ENCODE data around the gene CHORDC1. TPM values are rescaled to one million over a fixed set of nuclear protein-coding genes. Genes with fewer than 3 reads are reported as not detected.

CHORDC1 gene
- total RNA-seq, 1 experiment from 2014 or later, result 95.6 TPM

DNA sequence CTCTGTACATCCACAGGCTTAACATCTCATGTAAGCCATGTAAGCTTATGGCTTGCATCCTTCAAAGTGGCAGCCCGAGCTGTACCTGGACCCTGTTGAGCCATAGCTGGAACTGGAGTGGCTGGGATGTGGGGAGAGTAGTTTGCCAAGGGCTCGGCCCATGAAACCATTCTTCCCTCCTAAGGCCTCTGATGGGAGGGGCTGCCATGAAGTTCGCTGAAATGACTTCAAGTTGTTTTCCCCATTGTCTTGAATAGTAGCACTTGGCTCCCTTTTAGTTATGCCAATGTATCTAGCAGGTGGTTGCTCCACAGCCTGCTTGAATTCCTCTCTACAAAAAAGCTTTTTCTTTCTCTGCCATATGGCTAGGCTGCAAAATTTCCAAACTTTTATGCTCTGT is 5.2 kb upstream of the CHORDC1 start:
- Histone ChIP-seq H2AFZ (ENCODE audit: low read depth, low read length, poor library complexity, severe bottlenecking) (no peak overlapping the region), H3K9me3 (ENCODE audit: control insufficient read depth in 1 of 2, insufficient read depth in 1 of 2, low read depth in 1 of 2, low read length in 2 of 2) (no peaks in the 10 kb centered on the region), H4K20me1 (ENCODE audit: insufficient read depth) (no peaks in the 10 kb centered on the region), H3K27ac (ENCODE audit: low read depth, low read length) (no peak overlapping the region), H3K79me2 (ENCODE audit: insufficient read depth, low read length) (peaks cover 6% of the 10 kb centered on the region), H3K27me3 (ENCODE audit: insufficient read depth, low read length) (0 out of 2 replicates have a peak, but pooled peaks cover 4% of the 10 kb centered on the region), H3K9ac (ENCODE audit: low read length) (no peak overlapping the region), H3K9me2 (ENCODE audit: insufficient read depth) (no peaks in the 10 kb centered on the region), H3K4me2 (ENCODE audit: low read length) (no peak overlapping the region), H3K4me3 (replicated peaks in 1 of 2; ENCODE audit: low read depth in 1 of 2, low read length in 2 of 2) (no peak overlapping the region), H3K4me1 (ENCODE audit: control insufficient read depth in 1 of 2, insufficient read depth in 2 of 2, low read length in 2 of 2) (peaks cover 3 to 15% of the 10 kb centered on the region in 2 experiments; a peak in 3 of 4 replicates), H3K36me3 (ENCODE audit: control insufficient read depth in 1 of 2, insufficient read depth in 2 of 2, low read length in 2 of 2) (no peaks in the 10 kb centered on the region)
- intact Hi-C loops (cut with micrococcal nuclease), result no loop called here
- ChIA-PET CTCF (no interaction called here), POLR2A (no interaction called here), RAD21 (ENCODE audit: low non-redundant PET in 1 of 2, low total read pairs in 2 of 2, uncharacterized antibody in 2 of 2, unreplicated experiment in 2 of 2) (no interaction called here)
- no TSS peak for BruUV-seq (replicated peaks)
- ATAC-seq (no peak), DNase-seq (ENCODE audit: low read depth, low spot score) (no peak)
- TF ChIP-seq YY1 (IDR thresholded peaks at IDR 0.05; ENCODE audit: extremely low read depth, insufficient replicate concordance, low read depth, low read length), result no peak
- TF ChIP-seq POLR2AphosphoS5 (IDR thresholded peaks at IDR 0.05; ENCODE audit: low read depth, low read length), result no peak
- TF ChIP-seq TCF7L2 (IDR thresholded peaks at IDR 0.05; ENCODE audit: borderline replicate concordance, extremely low read depth, insufficient read depth, insufficient read length), result no peak
- TF ChIP-seq SP1 (IDR thresholded peaks at IDR 0.05; ENCODE audit: low read depth), result no peak
- no peak for TF ChIP-seq ZFX (IDR thresholded peaks at IDR 0.05)
- no peak for TF ChIP-seq EZH2 (IDR thresholded peaks at IDR 0.05)
- TF ChIP-seq JUND (IDR thresholded peaks at IDR 0.05), result no peak
- TF ChIP-seq, protein P1, sequence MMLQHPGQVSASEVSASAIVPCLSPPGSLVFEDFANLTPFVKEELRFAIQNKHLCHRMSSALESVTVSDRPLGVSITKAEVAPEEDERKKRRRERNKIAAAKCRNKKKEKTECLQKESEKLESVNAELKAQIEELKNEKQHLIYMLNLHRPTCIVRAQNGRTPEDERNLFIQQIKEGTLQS (IDR thresholded peaks at IDR 0.05), result no peak
- TF ChIP-seq, protein P2, sequence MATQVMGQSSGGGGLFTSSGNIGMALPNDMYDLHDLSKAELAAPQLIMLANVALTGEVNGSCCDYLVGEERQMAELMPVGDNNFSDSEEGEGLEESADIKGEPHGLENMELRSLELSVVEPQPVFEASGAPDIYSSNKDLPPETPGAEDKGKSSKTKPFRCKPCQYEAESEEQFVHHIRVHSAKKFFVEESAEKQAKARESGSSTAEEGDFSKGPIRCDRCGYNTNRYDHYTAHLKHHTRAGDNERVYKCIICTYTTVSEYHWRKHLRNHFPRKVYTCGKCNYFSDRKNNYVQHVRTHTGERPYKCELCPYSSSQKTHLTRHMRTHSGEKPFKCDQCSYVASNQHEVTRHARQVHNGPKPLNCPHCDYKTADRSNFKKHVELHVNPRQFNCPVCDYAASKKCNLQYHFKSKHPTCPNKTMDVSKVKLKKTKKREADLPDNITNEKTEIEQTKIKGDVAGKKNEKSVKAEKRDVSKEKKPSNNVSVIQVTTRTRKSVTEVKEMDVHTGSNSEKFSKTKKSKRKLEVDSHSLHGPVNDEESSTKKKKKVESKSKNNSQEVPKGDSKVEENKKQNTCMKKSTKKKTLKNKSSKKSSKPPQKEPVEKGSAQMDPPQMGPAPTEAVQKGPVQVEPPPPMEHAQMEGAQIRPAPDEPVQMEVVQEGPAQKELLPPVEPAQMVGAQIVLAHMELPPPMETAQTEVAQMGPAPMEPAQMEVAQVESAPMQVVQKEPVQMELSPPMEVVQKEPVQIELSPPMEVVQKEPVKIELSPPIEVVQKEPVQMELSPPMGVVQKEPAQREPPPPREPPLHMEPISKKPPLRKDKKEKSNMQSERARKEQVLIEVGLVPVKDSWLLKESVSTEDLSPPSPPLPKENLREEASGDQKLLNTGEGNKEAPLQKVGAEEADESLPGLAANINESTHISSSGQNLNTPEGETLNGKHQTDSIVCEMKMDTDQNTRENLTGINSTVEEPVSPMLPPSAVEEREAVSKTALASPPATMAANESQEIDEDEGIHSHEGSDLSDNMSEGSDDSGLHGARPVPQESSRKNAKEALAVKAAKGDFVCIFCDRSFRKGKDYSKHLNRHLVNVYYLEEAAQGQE (IDR thresholded peaks at IDR 0.05; ENCODE audit: low read depth), result no peak
- no peak for TF ChIP-seq ZNF274 (IDR thresholded peaks at IDR 0.05; ENCODE audit: low read depth, low read length)
- no peak for TF ChIP-seq POLR2A (IDR thresholded peaks at IDR 0.05; ENCODE audit: borderline replicate concordance, extremely low read depth, insufficient read depth, insufficient read length)
- TF ChIP-seq RAD21 (IDR thresholded peaks at IDR 0.05; ENCODE audit: low read depth), result no peak
- TF ChIP-seq, protein P3, sequence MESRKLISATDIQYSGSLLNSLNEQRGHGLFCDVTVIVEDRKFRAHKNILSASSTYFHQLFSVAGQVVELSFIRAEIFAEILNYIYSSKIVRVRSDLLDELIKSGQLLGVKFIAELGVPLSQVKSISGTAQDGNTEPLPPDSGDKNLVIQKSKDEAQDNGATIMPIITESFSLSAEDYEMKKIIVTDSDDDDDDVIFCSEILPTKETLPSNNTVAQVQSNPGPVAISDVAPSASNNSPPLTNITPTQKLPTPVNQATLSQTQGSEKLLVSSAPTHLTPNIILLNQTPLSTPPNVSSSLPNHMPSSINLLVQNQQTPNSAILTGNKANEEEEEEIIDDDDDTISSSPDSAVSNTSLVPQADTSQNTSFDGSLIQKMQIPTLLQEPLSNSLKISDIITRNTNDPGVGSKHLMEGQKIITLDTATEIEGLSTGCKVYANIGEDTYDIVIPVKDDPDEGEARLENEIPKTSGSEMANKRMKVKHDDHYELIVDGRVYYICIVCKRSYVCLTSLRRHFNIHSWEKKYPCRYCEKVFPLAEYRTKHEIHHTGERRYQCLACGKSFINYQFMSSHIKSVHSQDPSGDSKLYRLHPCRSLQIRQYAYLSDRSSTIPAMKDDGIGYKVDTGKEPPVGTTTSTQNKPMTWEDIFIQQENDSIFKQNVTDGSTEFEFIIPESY (IDR thresholded peaks at IDR 0.05; ENCODE audit: extremely low read depth, insufficient replicate concordance, low read length), result no peak
- TF ChIP-seq, protein P4, sequence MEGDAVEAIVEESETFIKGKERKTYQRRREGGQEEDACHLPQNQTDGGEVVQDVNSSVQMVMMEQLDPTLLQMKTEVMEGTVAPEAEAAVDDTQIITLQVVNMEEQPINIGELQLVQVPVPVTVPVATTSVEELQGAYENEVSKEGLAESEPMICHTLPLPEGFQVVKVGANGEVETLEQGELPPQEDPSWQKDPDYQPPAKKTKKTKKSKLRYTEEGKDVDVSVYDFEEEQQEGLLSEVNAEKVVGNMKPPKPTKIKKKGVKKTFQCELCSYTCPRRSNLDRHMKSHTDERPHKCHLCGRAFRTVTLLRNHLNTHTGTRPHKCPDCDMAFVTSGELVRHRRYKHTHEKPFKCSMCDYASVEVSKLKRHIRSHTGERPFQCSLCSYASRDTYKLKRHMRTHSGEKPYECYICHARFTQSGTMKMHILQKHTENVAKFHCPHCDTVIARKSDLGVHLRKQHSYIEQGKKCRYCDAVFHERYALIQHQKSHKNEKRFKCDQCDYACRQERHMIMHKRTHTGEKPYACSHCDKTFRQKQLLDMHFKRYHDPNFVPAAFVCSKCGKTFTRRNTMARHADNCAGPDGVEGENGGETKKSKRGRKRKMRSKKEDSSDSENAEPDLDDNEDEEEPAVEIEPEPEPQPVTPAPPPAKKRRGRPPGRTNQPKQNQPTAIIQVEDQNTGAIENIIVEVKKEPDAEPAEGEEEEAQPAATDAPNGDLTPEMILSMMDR (IDR thresholded peaks at IDR 0.05 in 2 of 3, conservative IDR thresholded peaks at IDR 0.05 in 1 of 3; ENCODE audit: borderline replicate concordance in 1 of 3, insufficient read depth in 1 of 3, low read depth in 2 of 3, low read length in 2 of 3), result no peak
- no peak for TF ChIP-seq SIN3A (IDR thresholded peaks at IDR 0.05; ENCODE audit: low read depth)

All from HCT116 (cell line).